ENCODE measurements around the gene PCLO. TPM values are rescaled to one million over a fixed set of nuclear protein-coding genes. Genes with fewer than 3 reads are reported as not detected.

The PCLO gene
- total RNA-seq, 2 experiments from 2014 or later: 0.35 to 1.4 TPM

DNA sequence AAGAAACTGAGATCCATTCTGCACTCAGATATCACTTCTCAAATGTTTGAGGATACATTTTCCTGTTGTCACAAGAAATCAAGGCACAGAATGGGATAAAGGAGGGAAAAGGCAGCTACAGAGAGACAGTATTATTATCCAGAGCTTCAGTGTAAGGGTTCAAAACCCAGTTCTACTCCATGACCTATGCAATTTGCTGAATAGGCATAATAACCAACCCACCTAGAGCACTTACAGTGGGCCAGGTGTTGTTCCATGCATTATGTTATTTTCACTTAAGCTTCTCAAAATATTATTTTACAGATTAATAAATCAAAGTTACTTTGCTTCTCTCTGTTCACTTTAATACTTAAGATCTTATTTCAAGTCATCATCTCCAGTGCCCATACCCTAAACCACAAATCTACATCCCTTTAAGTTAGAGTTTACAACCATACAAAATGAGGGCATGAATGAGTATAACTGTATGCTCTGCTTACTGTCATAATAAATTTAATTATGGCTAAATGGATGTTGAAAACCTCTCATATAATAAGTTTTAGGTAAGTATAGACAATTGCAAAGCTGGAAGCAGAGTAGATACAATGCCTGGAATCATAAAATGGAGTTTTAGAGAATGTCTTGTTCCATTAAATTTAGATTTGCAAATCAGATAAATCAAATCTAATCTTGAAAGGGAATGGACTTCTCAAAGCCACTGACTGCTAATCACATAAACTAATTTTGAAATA is 28.1 kb upstream of the PCLO start:
- intact Hi-C loops (cut with micrococcal nuclease; ENCODE audit: unreplicated experiment): no loop called here
- DNase-seq (ENCODE audit: low spot score): no peak
- no peaks in the 10 kb centered on the region for H3K79me2 ChIP-seq (ENCODE audit: insufficient read depth, low read depth, low read length)
- H4K20me1 ChIP-seq (ENCODE audit: insufficient read depth, low read length): no peaks in the 10 kb centered on the region
- H3K4me1 ChIP-seq (ENCODE audit: insufficient read depth, low read length, poor library complexity, severe bottlenecking): no peaks in the 10 kb centered on the region
- no peaks in the 10 kb centered on the region for H3K9me3 ChIP-seq (ENCODE audit: low read length)
- ChIA-PET POLR2A (no interaction called here), CTCF (ENCODE audit: unreplicated experiment) (no interaction called here)
- no peak overlapping the region for H3K27ac ChIP-seq (ENCODE audit: low read depth, low read length, poor library complexity, severe bottlenecking)
- no peaks in the 10 kb centered on the region for H3K36me3 ChIP-seq (ENCODE audit: insufficient read depth, low read length)
- BruUV-seq (replicated peaks): no TSS peak
- no peak overlapping the region for H3K4me2 ChIP-seq (ENCODE audit: low read length)
- no peaks in the 10 kb centered on the region for H3K9me2 ChIP-seq (ENCODE audit: insufficient read depth, low read length)
- no peak for TF ChIP-seq EZH2phosphoT487 (IDR thresholded peaks at IDR 0.05; ENCODE audit: borderline replicate concordance, low read depth, low read length)
- TF ChIP-seq, protein P1, sequence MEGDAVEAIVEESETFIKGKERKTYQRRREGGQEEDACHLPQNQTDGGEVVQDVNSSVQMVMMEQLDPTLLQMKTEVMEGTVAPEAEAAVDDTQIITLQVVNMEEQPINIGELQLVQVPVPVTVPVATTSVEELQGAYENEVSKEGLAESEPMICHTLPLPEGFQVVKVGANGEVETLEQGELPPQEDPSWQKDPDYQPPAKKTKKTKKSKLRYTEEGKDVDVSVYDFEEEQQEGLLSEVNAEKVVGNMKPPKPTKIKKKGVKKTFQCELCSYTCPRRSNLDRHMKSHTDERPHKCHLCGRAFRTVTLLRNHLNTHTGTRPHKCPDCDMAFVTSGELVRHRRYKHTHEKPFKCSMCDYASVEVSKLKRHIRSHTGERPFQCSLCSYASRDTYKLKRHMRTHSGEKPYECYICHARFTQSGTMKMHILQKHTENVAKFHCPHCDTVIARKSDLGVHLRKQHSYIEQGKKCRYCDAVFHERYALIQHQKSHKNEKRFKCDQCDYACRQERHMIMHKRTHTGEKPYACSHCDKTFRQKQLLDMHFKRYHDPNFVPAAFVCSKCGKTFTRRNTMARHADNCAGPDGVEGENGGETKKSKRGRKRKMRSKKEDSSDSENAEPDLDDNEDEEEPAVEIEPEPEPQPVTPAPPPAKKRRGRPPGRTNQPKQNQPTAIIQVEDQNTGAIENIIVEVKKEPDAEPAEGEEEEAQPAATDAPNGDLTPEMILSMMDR (conservative IDR thresholded peaks at IDR 0.05; ENCODE audit: low read length): no peak
- H3K4me3 ChIP-seq (ENCODE audit: low read depth, low read length, poor library complexity, severe bottlenecking): no peak overlapping the region
- no peak overlapping the region for H2AFZ ChIP-seq (ENCODE audit: low read length)

- H3K9me3 ChIP-seq (ENCODE audit: low read length): no peaks in the 10 kb centered on the region
- no peaks in the 10 kb centered on the region for H4K20me1 ChIP-seq (ENCODE audit: insufficient read depth, low read length)
- DNase-seq (ENCODE audit: low spot score): no peak
- no peak overlapping the region for H2AFZ ChIP-seq (ENCODE audit: low read length)
- H3K36me3 ChIP-seq (ENCODE audit: insufficient read depth, low read length): no peaks in the 10 kb centered on the region
- no peak overlapping the region for H3K4me3 ChIP-seq (ENCODE audit: low read depth, low read length, poor library complexity, severe bottlenecking)
- TF ChIP-seq, protein P1 (conservative IDR thresholded peaks at IDR 0.05; ENCODE audit: low read length): no peak
- TF ChIP-seq EZH2phosphoT487 (IDR thresholded peaks at IDR 0.05; ENCODE audit: borderline replicate concordance, low read depth, low read length): no peak
- H3K4me2 ChIP-seq (ENCODE audit: low read length): no peak overlapping the region
- ChIA-PET POLR2A (no interaction called here), CTCF (ENCODE audit: unreplicated experiment) (no interaction called here)
- no peaks in the 10 kb centered on the region for H3K4me1 ChIP-seq (ENCODE audit: insufficient read depth, low read length, poor library complexity, severe bottlenecking)
- H3K79me2 ChIP-seq (ENCODE audit: insufficient read depth, low read depth, low read length): no peaks in the 10 kb centered on the region
- no peak overlapping the region for H3K27ac ChIP-seq (ENCODE audit: low read depth, low read length, poor library complexity, severe bottlenecking)
- no peaks in the 10 kb centered on the region for H3K9me2 ChIP-seq (ENCODE audit: insufficient read depth, low read length)
- intact Hi-C loops (cut with micrococcal nuclease; ENCODE audit: unreplicated experiment): no loop called here
- no TSS peak for BruUV-seq (replicated peaks)
These were observed 16.1 kb upstream of the PCLO start for GRCh38 chr7:83178796-83179195.

DNA sequence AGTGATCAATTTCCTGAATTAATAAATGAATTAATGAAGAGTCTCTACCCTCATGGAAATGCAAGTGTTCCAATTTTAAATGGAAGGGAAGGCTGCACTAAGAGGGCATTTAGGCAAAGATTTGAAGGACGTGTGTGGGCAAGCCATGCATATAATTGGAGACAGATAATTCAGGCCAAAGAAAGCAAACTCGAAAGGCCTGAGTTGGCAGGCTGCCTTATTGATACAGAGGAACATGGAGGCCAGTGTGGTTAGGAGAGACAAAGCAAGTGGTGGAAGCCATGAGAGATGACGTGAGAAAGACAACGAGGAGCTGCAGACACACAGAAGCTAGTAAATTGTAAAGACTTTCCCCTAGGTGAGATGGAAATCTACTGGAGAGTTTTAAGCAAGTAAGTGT is 15.4 kb upstream of the PCLO start:
- Histone ChIP-seq H3K4me3 (ENCODE audit: low read depth, low read length, poor library complexity, severe bottlenecking) (no peak overlapping the region), H2AFZ (ENCODE audit: low read length) (no peak overlapping the region), H3K36me3 (ENCODE audit: insufficient read depth, low read length) (no peaks in the 10 kb centered on the region), H3K9me3 (ENCODE audit: low read length) (no peaks in the 10 kb centered on the region), H4K20me1 (ENCODE audit: insufficient read depth, low read length) (no peaks in the 10 kb centered on the region), H3K4me2 (ENCODE audit: low read length) (no peak overlapping the region), H3K27ac (ENCODE audit: low read depth, low read length, poor library complexity, severe bottlenecking) (no peak overlapping the region), H3K9me2 (ENCODE audit: insufficient read depth, low read length) (no peaks in the 10 kb centered on the region), H3K4me1 (ENCODE audit: insufficient read depth, low read length, poor library complexity, severe bottlenecking) (no peaks in the 10 kb centered on the region), H3K79me2 (ENCODE audit: insufficient read depth, low read depth, low read length) (no peaks in the 10 kb centered on the region)
- ChIA-PET CTCF (ENCODE audit: unreplicated experiment) (no interaction called here), POLR2A (no interaction called here)
- no peak for DNase-seq (ENCODE audit: low spot score)
- intact Hi-C loops (cut with micrococcal nuclease; ENCODE audit: unreplicated experiment): no loop called here
- TF ChIP-seq, protein P1 (conservative IDR thresholded peaks at IDR 0.05; ENCODE audit: low read length): no peak
- no TSS peak for BruUV-seq (replicated peaks)
